Memory B cell (primary cell): ENCODE results near the gene TEC.
A peak's percentile ranks its signal among the peaks of the same experiment; 100 is the strongest.

Source experiments
- ATAC-seq: fragments of 150-1000 bp; cut with Tn5 transposase; 2 replicates; pipeline ENCODE4 v1.10.0; 2021; ENCODE audit warnings: low read depth, mild to moderate bottlenecking, moderate library complexity
- DNase-seq, 2 donors: peaks; one replicate each; pipeline ENCODE4 v3.0.0; 2022; ENCODE audit warnings: low spot score in 2 of 2
- H3K27ac Mint-ChIP-seq: one replicate; pipeline ENCODE4 v1.8.0; 2022; ENCODE audit warnings: mild to moderate bottlenecking, moderate library complexity, mixed read lengths
- H3K27me3 Mint-ChIP-seq: one replicate; pipeline ENCODE4 v1.8.0; 2022; ENCODE audit warnings: mixed read lengths
- H3K36me3 Mint-ChIP-seq: one replicate; pipeline ENCODE4 v1.8.0; 2022; ENCODE audit warnings: mild to moderate bottlenecking, mixed read lengths
- H3K4me1 Mint-ChIP-seq: one replicate; pipeline ENCODE4 v1.8.0; 2022; ENCODE audit warnings: mixed read lengths
- H3K4me3 Mint-ChIP-seq: one replicate; pipeline ENCODE4 v1.8.0; 2022; ENCODE audit warnings: mild to moderate bottlenecking, moderate library complexity, mixed read lengths
- H3K9me3 Mint-ChIP-seq: one replicate; pipeline ENCODE4 v1.8.0; 2022; ENCODE audit warnings: mixed read lengths

Gene TEC

GRCh38 chr4:48216563-48216962 is 53.1 kb downstream of the TEC start:
- ATAC-seq: no peak
- H3K36me3 Mint-ChIP-seq: peaks cover 12% of the 10 kb centered on the region
- H3K27ac Mint-ChIP-seq: peak overlapping the region; percentile 12

GRCh38 chr4:48215977-48216376 is 53.7 kb downstream of the TEC start:
- no peaks in the 10 kb centered on the region for H3K27me3 Mint-ChIP-seq
- no peaks in the 10 kb centered on the region for H3K9me3 Mint-ChIP-seq
- H3K27ac Mint-ChIP-seq: peak overlapping the region; percentile 12
- DNase-seq (no peak), ATAC-seq (no peak)
- H3K4me3 Mint-ChIP-seq: no peak overlapping the region
- peaks cover 8% of the 10 kb centered on the region for H3K36me3 Mint-ChIP-seq
- H3K4me1 Mint-ChIP-seq: peaks cover 11% of the 10 kb centered on the region

More at GRCh38 chr4:48216563-48216962, 53.1 kb downstream of the TEC start:
- Mint-ChIP-seq H3K9me3 (no peaks in the 10 kb centered on the region), H3K4me1 (peaks cover 9% of the 10 kb centered on the region), H3K4me3 (no peak overlapping the region), H3K27me3 (no peaks in the 10 kb centered on the region)
- no peak for DNase-seq

- no peaks in the 10 kb centered on the region for H3K27me3 Mint-ChIP-seq
- peak; percentile 94 for ATAC-seq
- H3K4me1 Mint-ChIP-seq: peaks cover 23% of the 10 kb centered on the region
- peak overlapping the region; percentile 91 for H3K27ac Mint-ChIP-seq
- peak overlapping the region; percentile 50 for H3K4me3 Mint-ChIP-seq
- no peaks in the 10 kb centered on the region for H3K36me3 Mint-ChIP-seq
- H3K9me3 Mint-ChIP-seq: no peaks in the 10 kb centered on the region
- DNase-seq: no peak
Observed at GRCh38 chr4:48212165-48212564, 57.5 kb downstream of the TEC start.

- ATAC-seq: no peak
- peaks cover 28% of the 10 kb centered on the region for H3K4me1 Mint-ChIP-seq
- H3K4me3 Mint-ChIP-seq: no peak overlapping the region
- H3K36me3 Mint-ChIP-seq: peaks cover 4% of the 10 kb centered on the region
- H3K9me3 Mint-ChIP-seq: no peaks in the 10 kb centered on the region
- H3K27me3 Mint-ChIP-seq: no peaks in the 10 kb centered on the region
- peak overlapping the region; percentile 70 for H3K27ac Mint-ChIP-seq
- no peak for DNase-seq
Observed at GRCh38 chr4:48210966-48211328, 58.7 kb downstream of the TEC start.

- H3K4me1 Mint-ChIP-seq: peaks cover 44% of the 10 kb centered on the region
- peaks cover 11% of the 10 kb centered on the region for H3K36me3 Mint-ChIP-seq
- no peak for DNase-seq
- ATAC-seq: no peak
- no peak overlapping the region for H3K27ac Mint-ChIP-seq
- no peaks in the 10 kb centered on the region for H3K9me3 Mint-ChIP-seq
- H3K4me3 Mint-ChIP-seq: no peak overlapping the region
- H3K27me3 Mint-ChIP-seq: no peaks in the 10 kb centered on the region
Observed at GRCh38 chr4:48205626-48206025, 64.0 kb downstream of the TEC start.

DNA sequence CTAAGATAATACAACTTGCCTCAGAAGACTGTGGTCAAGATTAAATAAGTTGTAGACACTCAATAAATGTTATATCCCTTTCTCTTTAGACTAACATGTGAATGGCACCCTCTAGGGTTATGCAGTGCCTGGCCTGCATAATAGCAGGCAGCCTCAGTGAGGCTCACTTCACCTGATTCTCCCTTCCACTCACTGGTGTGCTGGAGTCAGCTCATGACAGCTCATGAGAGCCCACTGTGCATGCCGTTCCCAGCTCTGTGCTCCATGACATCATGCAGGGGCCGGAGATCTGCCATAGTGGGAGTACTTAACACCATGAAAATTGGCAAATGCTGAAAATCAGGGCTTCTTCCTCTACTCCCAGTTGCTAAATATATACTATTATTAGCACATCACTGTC is 64.5 kb downstream of the TEC start:
- peaks cover 40% of the 10 kb centered on the region for H3K4me1 Mint-ChIP-seq
- peaks cover 11% of the 10 kb centered on the region for H3K36me3 Mint-ChIP-seq
- no peak overlapping the region for H3K27ac Mint-ChIP-seq
- no peaks in the 10 kb centered on the region for H3K27me3 Mint-ChIP-seq
- DNase-seq: no peak
- H3K9me3 Mint-ChIP-seq: no peaks in the 10 kb centered on the region
- ATAC-seq: no peak
- H3K4me3 Mint-ChIP-seq: no peak overlapping the region

DNA sequence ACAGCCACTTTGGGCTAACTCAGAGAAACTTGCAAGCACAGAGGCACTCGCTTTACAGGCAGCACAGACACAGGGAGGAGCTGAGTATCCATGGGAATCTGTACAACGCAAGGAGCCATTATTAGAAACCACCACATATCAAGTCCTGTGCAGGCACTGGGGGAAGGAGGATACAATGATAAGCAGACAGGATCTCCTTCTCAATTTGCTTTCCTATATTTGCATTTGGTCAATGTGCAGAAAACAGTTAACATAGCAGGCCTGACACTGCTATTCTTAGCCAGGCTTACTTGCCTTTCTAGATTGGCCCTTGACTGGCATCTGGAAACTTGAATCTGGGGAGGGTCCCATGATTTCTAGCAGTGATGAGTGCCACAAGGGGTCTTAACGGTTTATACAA is 65.8 kb downstream of the TEC start:
- Mint-ChIP-seq H3K4me1 (peaks cover 46% of the 10 kb centered on the region), H3K9me3 (no peaks in the 10 kb centered on the region), H3K27me3 (no peaks in the 10 kb centered on the region), H3K36me3 (peaks cover 15% of the 10 kb centered on the region), H3K4me3 (peak overlapping the region; percentile 39), H3K27ac (peak overlapping the region; percentile 83)
- DNase-seq: no peak
- peak; percentile 38 for ATAC-seq

DNA sequence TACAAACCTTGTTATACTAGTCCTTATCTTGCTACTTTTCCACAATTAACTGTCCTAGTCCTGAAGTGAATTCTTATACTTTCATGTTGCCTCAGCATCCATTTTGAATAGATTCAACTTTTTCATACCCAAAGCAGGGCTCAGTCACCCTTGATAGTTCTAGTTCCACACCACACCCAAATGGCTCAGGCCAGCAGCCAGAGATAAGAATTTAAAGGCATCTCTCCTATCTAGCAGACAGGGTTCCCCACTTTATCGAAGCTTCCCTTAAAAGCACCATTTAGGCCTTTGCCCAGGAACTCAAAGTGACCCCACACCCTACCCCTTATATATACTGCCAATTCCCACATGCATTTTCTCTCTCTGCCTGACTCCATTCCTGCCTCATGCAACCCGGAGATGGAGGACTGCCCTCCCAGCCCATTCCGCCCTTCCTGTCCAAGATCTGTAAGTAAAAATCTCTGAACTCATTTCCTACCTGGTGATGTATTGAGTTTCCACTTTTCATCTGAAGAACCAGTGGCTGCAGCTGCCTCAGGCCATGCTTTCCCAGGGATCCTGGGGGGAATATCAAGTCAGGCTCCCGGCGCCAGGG is 71.9 kb downstream of the TEC start:
- no peaks in the 10 kb centered on the region for H3K9me3 Mint-ChIP-seq
- H3K27me3 Mint-ChIP-seq: no peaks in the 10 kb centered on the region
- ATAC-seq: no peak
- H3K36me3 Mint-ChIP-seq: peaks cover 11% of the 10 kb centered on the region
- no peak for DNase-seq
- H3K27ac Mint-ChIP-seq: peak overlapping the region; percentile 23
- peaks cover 55% of the 10 kb centered on the region for H3K4me1 Mint-ChIP-seq
- H3K4me3 Mint-ChIP-seq: no peak overlapping the region

- Mint-ChIP-seq H3K27ac (peak overlapping the region; percentile 83), H3K27me3 (no peaks in the 10 kb centered on the region), H3K36me3 (peaks cover 11% of the 10 kb centered on the region), H3K4me3 (peak overlapping the region; percentile 61), H3K9me3 (no peaks in the 10 kb centered on the region), H3K4me1 (peaks cover 55% of the 10 kb centered on the region)
- ATAC-seq (peak; percentile 73), DNase-seq (no peak)
Observed at GRCh38 chr4:48196758-48197504, 72.7 kb downstream of the TEC start.

GRCh38 chr4:48195853-48196252 is 73.8 kb downstream of the TEC start:
- peak overlapping the region; percentile 42 for H3K4me3 Mint-ChIP-seq
- H3K27me3 Mint-ChIP-seq: no peaks in the 10 kb centered on the region
- H3K27ac Mint-ChIP-seq: peak overlapping the region; percentile 83
- peaks cover 4% of the 10 kb centered on the region for H3K36me3 Mint-ChIP-seq
- peaks cover 48% of the 10 kb centered on the region for H3K4me1 Mint-ChIP-seq
- ATAC-seq (no peak), DNase-seq (no peak)
- H3K9me3 Mint-ChIP-seq: no peaks in the 10 kb centered on the region

GRCh38 chr4:48195374-48195773 is 74.3 kb downstream of the TEC start:
- ATAC-seq: peak; percentile 31
- H3K36me3 Mint-ChIP-seq: peaks cover 3% of the 10 kb centered on the region
- H3K27me3 Mint-ChIP-seq: no peaks in the 10 kb centered on the region
- no peaks in the 10 kb centered on the region for H3K9me3 Mint-ChIP-seq
- peak overlapping the region; percentile 83 for H3K27ac Mint-ChIP-seq
- peaks cover 50% of the 10 kb centered on the region for H3K4me1 Mint-ChIP-seq
- H3K4me3 Mint-ChIP-seq: peak overlapping the region; percentile 28
- no peak for DNase-seq

- Mint-ChIP-seq H3K4me1 (peaks cover 49% of the 10 kb centered on the region), H3K9me3 (no peaks in the 10 kb centered on the region), H3K4me3 (peak overlapping the region; percentile 49), H3K36me3 (peaks cover 3% of the 10 kb centered on the region), H3K27me3 (no peaks in the 10 kb centered on the region), H3K27ac (peak overlapping the region; percentile 83)
- no peak for ATAC-seq
- DNase-seq: no peak
Observed at GRCh38 chr4:48194971-48195370, 74.7 kb downstream of the TEC start.

DNA sequence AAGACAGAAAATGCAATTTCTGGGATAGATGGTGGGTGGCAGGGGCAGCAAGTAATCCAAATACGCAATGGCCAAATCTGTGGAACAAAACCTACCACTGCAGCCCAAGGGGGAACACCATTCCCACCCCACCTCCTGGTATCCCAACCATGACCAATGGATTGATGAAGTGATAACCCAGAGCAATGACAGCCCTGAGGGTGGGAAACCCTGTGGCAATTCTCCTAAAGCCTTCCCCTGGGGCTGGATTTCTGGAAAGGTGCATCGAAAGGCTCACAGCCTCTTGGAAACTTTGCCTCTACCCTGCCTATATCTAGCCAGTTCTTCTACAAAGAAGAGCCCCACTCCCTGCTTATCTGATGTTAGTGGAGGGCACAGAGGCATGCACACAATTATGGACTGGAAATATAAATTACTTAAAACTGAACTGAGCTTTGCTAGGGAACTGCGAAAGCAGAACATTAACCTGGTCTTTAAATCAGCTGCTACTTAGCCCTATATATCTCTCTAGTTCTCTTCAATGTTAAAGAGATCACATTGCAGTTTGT is 75.6 kb downstream of the TEC start:
- peak overlapping the region; percentile 73 for H3K27ac Mint-ChIP-seq

GRCh38 chr4:48193096-48193836 is 76.4 kb downstream of the TEC start:
- H3K27me3 Mint-ChIP-seq: no peaks in the 10 kb centered on the region
- H3K4me3 Mint-ChIP-seq: no peak overlapping the region
- peaks cover 46% of the 10 kb centered on the region for H3K4me1 Mint-ChIP-seq

More for the DNA sequence above, 75.6 kb downstream of the TEC start:
- Mint-ChIP-seq H3K4me1 (peaks cover 44% of the 10 kb centered on the region), H3K27me3 (no peaks in the 10 kb centered on the region), H3K36me3 (no peaks in the 10 kb centered on the region), H3K9me3 (no peaks in the 10 kb centered on the region), H3K4me3 (no peak overlapping the region)
- ATAC-seq (no peak), DNase-seq (no peak)

More at GRCh38 chr4:48193096-48193836, 76.4 kb downstream of the TEC start:
- Mint-ChIP-seq H3K9me3 (no peaks in the 10 kb centered on the region), H3K36me3 (peaks cover 2% of the 10 kb centered on the region), H3K27ac (peak overlapping the region; percentile 73)
- ATAC-seq (peak; percentile 50), DNase-seq (no peak)
